ENCODE data around the gene ARMC5.

ARMC5 gene

GRCh38 chr16:31423241-31423640, 36.1 kb upstream of the ARMC5 start:
- TF ChIP-seq PPARA (CRISPR knock-in tag; IDR thresholded peaks at IDR 0.05; ENCODE audit: borderline replicate concordance) = no peak
- no peak for TF ChIP-seq TSHZ2 (CRISPR knock-in tag; IDR thresholded peaks at IDR 0.05)
- no peak for TF ChIP-seq ZC3H10 (CRISPR knock-in tag; IDR thresholded peaks at IDR 0.05)
- TF ChIP-seq TOX (CRISPR knock-in tag; IDR thresholded peaks at IDR 0.05; ENCODE audit: borderline replicate concordance) = no peak
- TF ChIP-seq ZNF8 (CRISPR knock-in tag; IDR thresholded peaks at IDR 0.05) = no peak
- no peak for TF ChIP-seq ESRRG (CRISPR knock-in tag; IDR thresholded peaks at IDR 0.05)
- no peak for TF ChIP-seq ZFP30 (CRISPR knock-in tag; IDR thresholded peaks at IDR 0.05)
- no peak for TF ChIP-seq POU6F1 (CRISPR knock-in tag; IDR thresholded peaks at IDR 0.05; ENCODE audit: borderline replicate concordance, low read depth)
- TF ChIP-seq TCF4 (CRISPR knock-in tag; IDR thresholded peaks at IDR 0.05; ENCODE audit: borderline replicate concordance) = no peak
- TF ChIP-seq BACH2 (CRISPR knock-in tag; IDR thresholded peaks at IDR 0.05; ENCODE audit: borderline replicate concordance) = no peak
- no peak for TF ChIP-seq ZFP3 (CRISPR knock-in tag; IDR thresholded peaks at IDR 0.05)
- TF ChIP-seq OSR1 (CRISPR knock-in tag; IDR thresholded peaks at IDR 0.05) = no peak
- ATAC-seq = peak; percentile 36

GRCh38 chr16:31423801-31424200, 35.5 kb upstream of the ARMC5 start:
- no peak for TF ChIP-seq ZFP3 (CRISPR knock-in tag; IDR thresholded peaks at IDR 0.05)
- TF ChIP-seq CSDC2 (CRISPR knock-in tag; IDR thresholded peaks at IDR 0.05) = no peak
- no peak for TF ChIP-seq POU6F1 (CRISPR knock-in tag; IDR thresholded peaks at IDR 0.05; ENCODE audit: borderline replicate concordance, low read depth)
- no peak for TF ChIP-seq CSRNP3 (CRISPR knock-in tag; IDR thresholded peaks at IDR 0.05)
- no peak for TF ChIP-seq ARNTL (CRISPR knock-in tag; IDR thresholded peaks at IDR 0.05; ENCODE audit: borderline replicate concordance, low read depth)
- TF ChIP-seq ESRRG (CRISPR knock-in tag; IDR thresholded peaks at IDR 0.05) = no peak
- TF ChIP-seq TCF4 (CRISPR knock-in tag; IDR thresholded peaks at IDR 0.05; ENCODE audit: borderline replicate concordance) = no peak
- TF ChIP-seq PPARA (CRISPR knock-in tag; IDR thresholded peaks at IDR 0.05; ENCODE audit: borderline replicate concordance) = no peak
- peak; percentile 21; the same call in 2 of the 3 replicates for ATAC-seq

- no peak for TF ChIP-seq ISL1 (CRISPR knock-in tag; IDR thresholded peaks at IDR 0.05)
- ATAC-seq = no peak; the same call in 2 of the 3 replicates
These were observed 31.6 kb upstream of the ARMC5 start for GRCh38 chr16:31427441-31428278.

GRCh38 chr16:31428279-31428597, 31.1 kb upstream of the ARMC5 start, which contains the start of gene COX6A2:
Gene COX6A2, minus strand, starts transcription at chr16:31428360. Its CDS starts 35 bp downstream, at chr16:31428325.
- no peak for ATAC-seq
- no peak for TF ChIP-seq ESRRG (CRISPR knock-in tag; IDR thresholded peaks at IDR 0.05)
- TF ChIP-seq ZFP30 (CRISPR knock-in tag; IDR thresholded peaks at IDR 0.05) = no peak
- no peak for TF ChIP-seq TSHZ2 (CRISPR knock-in tag; IDR thresholded peaks at IDR 0.05)
- TF ChIP-seq ZNF70 (CRISPR knock-in tag; IDR thresholded peaks at IDR 0.05) = no peak
- TF ChIP-seq OSR1 (CRISPR knock-in tag; IDR thresholded peaks at IDR 0.05) = no peak
- TF ChIP-seq ZNF565 (CRISPR knock-in tag; conservative IDR thresholded peaks at IDR 0.05; ENCODE audit: low read depth) = no peak
- no peak for TF ChIP-seq PATZ1 (CRISPR knock-in tag; IDR thresholded peaks at IDR 0.05; ENCODE audit: borderline replicate concordance)
- no peak for TF ChIP-seq PPARA (CRISPR knock-in tag; IDR thresholded peaks at IDR 0.05; ENCODE audit: borderline replicate concordance)
- no peak for TF ChIP-seq ZC3H10 (CRISPR knock-in tag; IDR thresholded peaks at IDR 0.05)
- TF ChIP-seq GLIS3 (CRISPR knock-in tag; IDR thresholded peaks at IDR 0.05) = no peak
- TF ChIP-seq SNAI2 (CRISPR knock-in tag; IDR thresholded peaks at IDR 0.05) = no peak
- TF ChIP-seq CSDC2 (CRISPR knock-in tag; IDR thresholded peaks at IDR 0.05) = no peak
